Fibroblast of villous mesenchyme (primary cell): ENCODE data around the gene ONECUT1. TPM values are rescaled to one million over a fixed set of nuclear protein-coding genes. Genes with fewer than 3 reads are reported as not detected.
A peak's percentile ranks its signal among the peaks of the same experiment; 100 is the strongest.
"Not testable (repeated sequence)": the region's sequence is repeated elsewhere in the genome, so short reads cannot be mapped to it uniquely, and the experiment has no call there.

Experiments used
- DNase-seq: peaks from one replicate; pipeline ENCODE4 v3.0.0-alpha.2; 2010; ENCODE audit warnings: low read depth
- H3K4me3 ChIP-seq: 2 replicates; pipeline ENCODE4 v1.5.1; 2011; ENCODE audit warnings: low read depth, mild to moderate bottlenecking, low read length
- CTCF ChIP-seq: IDR thresholded peaks from 2 replicates; pipeline ENCODE4 v1.5.1; 2012; ENCODE audit warnings: low read depth, mild to moderate bottlenecking, low read length; ENCODE audit not compliant: insufficient read depth
- total RNA-seq: library from RNA; depleted of rRNA; stranded (reverse); fragments of >200 nt; gene quantifications from 2 replicates; pipeline ENCODE4 v1.2.3, GENCODE V29; 2012

Gene ONECUT1
- under 0.01 TPM in 1 of 2 replicates, not detected in the other for total RNA-seq

GRCh38 chr15:52790169-52790708 lies at the start of gene ONECUT1:
Gene ONECUT1 (minus strand): TSS chr15:52790336. CDS start chr15:52789884, 452 bp downstream.
- peak; percentile 20 for DNase-seq

GRCh38 chr15:52834379-52834778 lies 44.2 kb upstream of the ONECUT1 start:
- no peak for DNase-seq
- no peak for TF ChIP-seq CTCF

More at GRCh38 chr15:52790169-52790708, at the start of gene ONECUT1:
- TF ChIP-seq CTCF = no peak
- peak within 1 kb of the TSS; percentile 51 for H3K4me3 ChIP-seq

GRCh38 chr15:52824169-52824942 lies 34.2 kb upstream of the ONECUT1 start:
- not testable (repeated sequence) for H3K4me3 ChIP-seq, DNase-seq

More at GRCh38 chr15:52834379-52834778, 44.2 kb upstream of the ONECUT1 start:
- H3K4me3 ChIP-seq = no peak overlapping the region

GRCh38 chr15:52822475-52822874 lies 32.3 kb upstream of the ONECUT1 start:
- TF ChIP-seq CTCF = no peak
- no peak overlapping the region for H3K4me3 ChIP-seq
- DNase-seq = no peak

- no peak for TF ChIP-seq CTCF
- DNase-seq = no peak
- H3K4me3 ChIP-seq = no peak overlapping the region
These were observed 29.1 kb upstream of the ONECUT1 start for GRCh38 chr15:52819253-52819652.

GRCh38 chr15:52815899-52816298 lies 25.8 kb upstream of the ONECUT1 start:
- H3K4me3 ChIP-seq, DNase-seq: not testable (repeated sequence)

- H3K4me3 ChIP-seq = no peak overlapping the region
- no peak for DNase-seq
- TF ChIP-seq CTCF = no peak
These were observed 18.9 kb upstream of the ONECUT1 start for GRCh38 chr15:52808996-52809395.

GRCh38 chr15:52808441-52808840 lies 18.3 kb upstream of the ONECUT1 start:
- DNase-seq = no peak
- H3K4me3 ChIP-seq = no peak overlapping the region
- no peak for TF ChIP-seq CTCF
